Activated naive CD8-positive, alpha-beta T cell treated with anti-CD3 and anti-CD28 coated beads, Interleukin-2, amount 10 ng/mL, durations not matched to agents 7 days and 5 days (primary cell): ENCODE results near the gene SYCP1. TPM values are rescaled to one million over a fixed set of nuclear protein-coding genes. Genes with fewer than 3 reads are reported as not detected.

Source experiments
- ATAC-seq: fragments of 150-1000 bp; cut with Tn5 transposase; one replicate; pipeline ENCODE4 v1.10.0; 2021; ENCODE audit warnings: low read depth, moderate library complexity
- POLR2A ChIA-PET: fragments of 350-600 bp; sonication (Branson Sonifier 250); formaldehyde crosslinking; loops from one replicate; lab custom pipeline; 2021; ENCODE audit warnings: antibody characterized with exemption; lab: Charles Lee
- DNase-seq: peaks from one replicate; pipeline ENCODE4 v3.0.0; 2021
- H3K27ac Mint-ChIP-seq: one replicate; pipeline ENCODE4 v1.8.0; 2022; ENCODE audit warnings: mild to moderate bottlenecking, mixed read lengths
- H3K27me3 Mint-ChIP-seq: one replicate; pipeline ENCODE4 v1.8.0; 2022; ENCODE audit warnings: mild to moderate bottlenecking, moderate library complexity, mixed read lengths
- H3K36me3 Mint-ChIP-seq: one replicate; pipeline ENCODE4 v1.8.0; 2021; ENCODE audit warnings: mild to moderate bottlenecking, mixed read lengths
- H3K4me1 Mint-ChIP-seq: one replicate; pipeline ENCODE4 v1.8.0; 2021; ENCODE audit warnings: mixed read lengths
- H3K4me3 Mint-ChIP-seq: one replicate; pipeline ENCODE4 v1.8.0; 2022; ENCODE audit warnings: mild to moderate bottlenecking, moderate library complexity, mixed read lengths
- H3K9me3 Mint-ChIP-seq: one replicate; pipeline ENCODE4 v1.8.0; 2021; ENCODE audit warnings: mixed read lengths
- total RNA-seq, 2 experiments: library from RNA; stranded (reverse); gene quantifications; one replicate each; pipeline ENCODE4 v1.2.3, GENCODE V29; 2021

SYCP1 gene
- total RNA-seq, 2 experiments from 2014 or later: not detected

DNA sequence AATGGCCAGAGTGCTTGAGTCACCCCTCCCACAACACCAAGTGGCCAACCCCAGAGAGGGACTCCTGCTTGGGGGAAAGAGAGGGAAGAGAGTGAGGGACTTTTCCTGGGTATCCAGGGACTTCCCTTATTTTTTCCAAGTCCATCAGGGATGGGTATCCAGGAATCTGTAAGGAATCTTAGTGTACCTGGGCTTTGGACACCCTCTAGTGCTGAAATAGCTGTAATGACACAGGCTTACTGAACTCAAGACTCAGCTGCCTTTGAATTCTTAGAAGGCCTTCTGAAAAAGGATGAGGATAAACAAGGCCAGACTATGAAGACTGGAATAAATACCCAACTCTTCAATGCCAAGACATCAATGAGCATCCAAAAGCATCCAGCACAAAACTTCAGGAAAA lies 187.0 kb downstream of the SYCP1 start:
- DNase-seq (no peak), ATAC-seq (no peak)
- Mint-ChIP-seq H3K36me3 (no peaks in the 10 kb centered on the region), H3K9me3 (no peaks in the 10 kb centered on the region), H3K27me3 (no peaks in the 10 kb centered on the region), H3K4me1 (no peaks in the 10 kb centered on the region), H3K27ac (no peak overlapping the region), H3K4me3 (no peak overlapping the region)
- POLR2A ChIA-PET: no interaction called here

Other genes starting within 250 kb of the SYCP1 start
- under 1 TPM; 0.67 to 0.96 TPM for gene DENND2C, start 184.8 kb upstream of the SYCP1 start, total RNA-seq
- not detected for gene AMPD1, start 159.3 kb upstream of the SYCP1 start, total RNA-seq
- 10 to 100 TPM; 37.4 to 40.2 TPM for gene NRAS, start 138.1 kb upstream of the SYCP1 start, total RNA-seq
- gene CSDE1, start 96.9 kb upstream of the SYCP1 start, total RNA-seq: 100 to 1,000 TPM; 401 to 410 TPM
- 10 to 100 TPM; 64.9 to 72.7 TPM for gene SIKE1, start 74.2 kb upstream of the SYCP1 start, total RNA-seq
- gene TSHB, start 175.0 kb downstream of the SYCP1 start, total RNA-seq: not detected
- gene TSPAN2, start 234.6 kb downstream of the SYCP1 start, total RNA-seq: 1 to 10 TPM in 1 of 2 experiments, under 1 TPM in 1; 0.42 to 1.2 TPM